ENCODE data around the gene SAP25. TPM values are rescaled to one million over a fixed set of nuclear protein-coding genes. Genes with fewer than 3 reads are reported as not detected.
"Not testable (repeated sequence)": the region's sequence is repeated elsewhere in the genome, so short reads cannot be mapped to it uniquely, and the experiment has no call there.

The SAP25 gene
- total RNA-seq, 6 experiments from 2014 or later: 0.53 to 4.5 (median 2.2) TPM; not detected in 2

GRCh38 chr7:100565133-100565571 is 8.5 kb downstream of the SAP25 start:
- TF ChIP-seq CTCF (IDR thresholded peaks at IDR 0.05) (no peak), POLR2A (IDR thresholded peaks at IDR 0.05) (no peak)
- Histone ChIP-seq H3K4me1 (peaks cover 0 to 61% (median 28%) of the 10 kb centered on the region in 4 donors), H3K36me3 (peaks cover 0 to 44% (median 20%) of the 10 kb centered on the region in 4 donors), H3K4me3 (no peak overlapping the region), H3K9me3 (no peaks in the 10 kb centered on the region), H3K27me3 (no peaks in the 10 kb centered on the region), H3K27ac (peak overlapping the region in 2 of 3 donors; percentile 27 to 96)
- DNase-seq (peak in 2 of 3 donors; percentile 42 to 82), ATAC-seq (peak in 1 of 4 donors; percentile 1)
- WGBS (ENCODE audit: insufficient coverage, low coverage, low lambda C conversion rate, missing lambda C conversion rate): 52% methylated on average over 3 of the region's 11 CpGs
- intact Hi-C loops (cut with DNase I): loop anchor here in 1 of 2 donors (10.0 kb wide), 1 partner anchor 130 kb away; the partner anchor contains the start of gene GIGYF1

GRCh38 chr7:100564405-100564804 is 9.3 kb downstream of the SAP25 start:
- Histone ChIP-seq H3K36me3 (peaks cover 0 to 48% (median 21%) of the 10 kb centered on the region in 4 donors), H3K27ac (peak overlapping the region in 2 of 3 donors; percentile 40 to 96), H3K4me1 (peaks cover 0 to 58% (median 28%) of the 10 kb centered on the region in 4 donors)
- not testable (repeated sequence) for H3K27me3 ChIP-seq, ATAC-seq, DNase-seq, H3K9me3 ChIP-seq, H3K4me3 ChIP-seq
- intact Hi-C loops (cut with DNase I): loop anchor here (5.0 to 10.0 kb wide), 3 partner anchors 87 to 130 kb away; partner anchors contain the start of genes GIGYF1 (in 1 of the 2) and TSC22D4 (in 1 of the 2)
- WGBS (ENCODE audit: insufficient coverage, low coverage, low lambda C conversion rate, missing lambda C conversion rate): 57% methylated on average over 2 of the region's 6 CpGs

GRCh38 chr7:100563809-100564400 is 9.8 kb downstream of the SAP25 start:
- ATAC-seq (peak; percentile 16 to 37 (median 30)), DNase-seq (peak in 2 of 3 donors; percentile 79 to 85)
- H3K4me1 ChIP-seq: peaks cover 0 to 53% (median 26%) of the 10 kb centered on the region in 4 donors
- intact Hi-C loops (cut with DNase I): loop anchor here (5.0 to 10.0 kb wide), 3 partner anchors 87 to 131 kb away; partner anchors contain the start of genes GIGYF1 (in 1 of the 2) and TSC22D4 (in 1 of the 2)
- H3K27ac ChIP-seq: peak overlapping the region in 2 of 3 donors; percentile 40 to 96
- H3K9me3 ChIP-seq: no peaks in the 10 kb centered on the region
- no peak overlapping the region for H3K4me3 ChIP-seq
- TF ChIP-seq POLR2A (IDR thresholded peaks at IDR 0.05) (no peak), CTCF (IDR thresholded peaks at IDR 0.05) (peak; percentile 90 to 94 (median 91))
- H3K27me3 ChIP-seq: no peaks in the 10 kb centered on the region
- WGBS (ENCODE audit: insufficient coverage, low coverage, low lambda C conversion rate, missing lambda C conversion rate): 41% methylated on average over 10 of the region's 12 CpGs
- H3K36me3 ChIP-seq: peaks cover 0 to 51% (median 22%) of the 10 kb centered on the region in 4 donors

GRCh38 chr7:100563100-100563564 is 10.6 kb downstream of the SAP25 start:
- Histone ChIP-seq H3K4me3 (no peak overlapping the region), H3K4me1 (peaks cover 0 to 47% (median 23%) of the 10 kb centered on the region in 4 donors), H3K27me3 (no peaks in the 10 kb centered on the region), H3K9me3 (no peaks in the 10 kb centered on the region), H3K27ac (no peak overlapping the region), H3K36me3 (peaks cover 0 to 57% (median 23%) of the 10 kb centered on the region in 4 donors)
- DNase-seq (no peak), ATAC-seq (no peak)
- WGBS (ENCODE audit: insufficient coverage, low coverage, low lambda C conversion rate, missing lambda C conversion rate): 79% methylated on average over 5 of the region's 8 CpGs
- intact Hi-C loops (cut with DNase I): loop anchor here (5.0 to 10.0 kb wide), 3 partner anchors 86 to 132 kb away; partner anchors contain the start of genes GIGYF1 (in 1 of the 2) and TSC22D4 (in 1 of the 2)
- TF ChIP-seq CTCF (IDR thresholded peaks at IDR 0.05) (no peak), POLR2A (IDR thresholded peaks at IDR 0.05) (no peak)
